Fibroblast of skin of left biceps (primary cell): ENCODE measurements around the gene BTAF1.
"Not testable (repeated sequence)": the region's sequence is repeated elsewhere in the genome, so short reads cannot be mapped to it uniquely, and the experiment has no call there.

Experiments
- DNase-seq, 2 experiments: peaks; one replicate each; pipeline ENCODE4 v3.0.0-alpha.2; 2013; ENCODE audit warnings: low read depth in 2 of 2

Gene BTAF1

GRCh38 chr10:91923371-91924211 is at the start of gene BTAF1:
Gene BTAF1 (plus strand): TSS chr10:91923770. CDS start chr10:91924077, 307 bp downstream.
- peak; percentile 78 to 79 for DNase-seq

GRCh38 chr10:91875156-91875555 is 48.4 kb upstream of the BTAF1 start:
- DNase-seq: no peak

- DNase-seq: no peak
Measured at GRCh38 chr10:91875779-91876178, 47.8 kb upstream of the BTAF1 start.

GRCh38 chr10:91879515-91880170 is 43.9 kb upstream of the BTAF1 start:
- no peak for DNase-seq

DNA sequence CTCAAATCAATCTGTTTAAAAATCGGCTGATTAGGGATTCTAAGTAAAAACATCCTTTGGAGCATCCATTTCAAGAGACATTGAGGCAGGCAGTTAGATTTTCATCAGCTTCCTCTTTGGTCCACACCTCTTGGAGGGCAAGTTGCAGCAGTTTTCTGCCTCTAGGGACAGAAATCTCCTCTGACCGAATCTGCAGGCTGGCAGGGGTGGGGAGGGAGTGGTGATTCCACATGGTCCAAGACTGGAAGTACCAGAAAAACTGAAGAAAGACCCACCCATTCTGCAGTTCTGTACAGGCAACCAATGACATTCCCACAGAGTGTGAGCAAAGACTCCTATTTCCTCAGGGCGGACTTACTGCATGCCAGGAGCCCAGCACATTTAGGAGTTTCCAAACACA is 43.3 kb upstream of the BTAF1 start:
- DNase-seq: no peak

GRCh38 chr10:91883549-91884444 is 39.8 kb upstream of the BTAF1 start:
- peak in 1 of 2 experiments; percentile 15 for DNase-seq

- DNase-seq: no peak
Measured at GRCh38 chr10:91884536-91884935, 39.0 kb upstream of the BTAF1 start.

DNA sequence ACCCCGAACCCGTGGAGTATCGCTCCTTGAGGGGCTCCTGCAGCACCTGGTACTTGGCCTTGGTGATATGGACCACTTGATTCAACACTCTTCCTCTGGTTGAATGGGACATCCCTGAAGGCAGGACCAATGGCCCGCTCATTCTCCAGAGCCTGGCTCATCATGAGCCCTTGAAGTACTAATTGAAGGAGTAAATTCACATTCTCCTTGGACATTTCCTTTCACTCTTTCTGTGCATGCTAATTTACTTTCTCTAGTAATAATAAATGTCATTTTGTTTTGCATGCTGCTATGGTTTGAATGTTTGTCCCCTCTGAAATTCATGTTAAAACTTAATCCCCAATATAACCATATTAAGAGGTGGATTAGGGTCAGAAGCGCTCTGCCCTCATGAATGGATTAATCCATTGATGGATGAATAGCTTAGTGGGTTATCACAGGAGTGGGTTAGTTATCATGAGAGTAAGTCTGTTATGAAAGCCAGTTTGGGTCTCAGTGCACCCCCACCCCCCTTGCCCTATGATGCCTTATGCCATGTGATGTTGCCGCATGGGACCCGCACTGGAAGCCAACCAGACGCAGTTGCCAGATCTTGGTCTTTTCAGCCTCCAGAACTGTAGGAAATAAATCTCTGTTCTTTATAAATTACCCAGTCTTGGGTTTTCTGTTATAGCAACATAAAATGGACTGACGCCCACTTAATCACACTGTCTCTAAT is 38.0 kb upstream of the BTAF1 start:
- no peak for DNase-seq

GRCh38 chr10:91886954-91887271 is 36.7 kb upstream of the BTAF1 start:
- DNase-seq: no peak

GRCh38 chr10:91887272-91888076 is 36.1 kb upstream of the BTAF1 start:
- DNase-seq: no peak

GRCh38 chr10:91891125-91892001 is 32.2 kb upstream of the BTAF1 start:
- no peak for DNase-seq

GRCh38 chr10:91893051-91893450 is 30.5 kb upstream of the BTAF1 start:
- DNase-seq: no peak

DNA sequence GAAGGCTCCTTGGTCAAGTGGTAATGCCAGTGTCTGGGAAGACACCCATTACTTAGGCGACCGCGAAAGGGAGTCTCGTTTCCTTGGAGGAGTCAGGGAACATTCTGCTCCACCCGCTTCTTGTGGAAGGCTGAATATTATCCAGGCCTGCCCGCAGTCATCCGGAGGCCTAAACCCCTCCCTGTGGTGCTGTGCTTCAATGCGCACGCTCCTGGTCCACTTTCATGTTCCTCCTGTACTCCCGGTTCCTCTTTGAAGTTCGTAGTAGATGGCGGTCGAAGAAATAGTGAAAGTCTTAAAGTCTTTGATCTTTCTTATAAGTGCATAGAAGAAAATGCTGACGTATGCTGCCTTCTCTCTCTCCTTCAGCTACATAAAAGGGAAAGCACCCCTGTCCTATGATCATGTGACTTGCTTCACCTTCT is 29.3 kb upstream of the BTAF1 start:
- not testable (repeated sequence) for DNase-seq

DNA sequence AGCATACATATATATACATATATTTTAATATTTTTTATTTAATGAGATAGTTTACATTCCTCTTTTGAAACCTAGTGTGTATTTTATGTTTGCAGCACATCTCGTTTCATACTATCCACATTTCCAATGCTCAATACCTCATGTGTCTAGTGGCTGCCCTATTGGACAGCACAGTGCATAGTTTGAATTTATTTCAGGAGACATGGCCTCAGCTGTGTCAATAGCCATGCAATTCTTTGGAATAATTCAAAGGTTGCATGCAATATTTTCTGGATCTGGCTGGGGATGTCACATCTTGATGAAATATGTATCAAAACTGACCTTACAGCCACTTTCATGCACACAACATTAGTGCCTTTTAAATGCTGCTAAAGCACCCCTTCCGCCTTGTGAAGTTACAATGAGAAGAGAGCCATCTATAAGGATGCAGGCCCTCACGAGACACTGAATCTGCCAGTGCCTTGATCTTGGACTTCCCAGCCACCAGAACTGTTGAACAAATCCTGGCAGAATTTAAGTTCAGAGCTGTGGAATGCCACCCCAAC is 27.3 kb upstream of the BTAF1 start:
- DNase-seq: no peak

GRCh38 chr10:91897421-91897820 is 26.1 kb upstream of the BTAF1 start:
- DNase-seq: no peak

DNA sequence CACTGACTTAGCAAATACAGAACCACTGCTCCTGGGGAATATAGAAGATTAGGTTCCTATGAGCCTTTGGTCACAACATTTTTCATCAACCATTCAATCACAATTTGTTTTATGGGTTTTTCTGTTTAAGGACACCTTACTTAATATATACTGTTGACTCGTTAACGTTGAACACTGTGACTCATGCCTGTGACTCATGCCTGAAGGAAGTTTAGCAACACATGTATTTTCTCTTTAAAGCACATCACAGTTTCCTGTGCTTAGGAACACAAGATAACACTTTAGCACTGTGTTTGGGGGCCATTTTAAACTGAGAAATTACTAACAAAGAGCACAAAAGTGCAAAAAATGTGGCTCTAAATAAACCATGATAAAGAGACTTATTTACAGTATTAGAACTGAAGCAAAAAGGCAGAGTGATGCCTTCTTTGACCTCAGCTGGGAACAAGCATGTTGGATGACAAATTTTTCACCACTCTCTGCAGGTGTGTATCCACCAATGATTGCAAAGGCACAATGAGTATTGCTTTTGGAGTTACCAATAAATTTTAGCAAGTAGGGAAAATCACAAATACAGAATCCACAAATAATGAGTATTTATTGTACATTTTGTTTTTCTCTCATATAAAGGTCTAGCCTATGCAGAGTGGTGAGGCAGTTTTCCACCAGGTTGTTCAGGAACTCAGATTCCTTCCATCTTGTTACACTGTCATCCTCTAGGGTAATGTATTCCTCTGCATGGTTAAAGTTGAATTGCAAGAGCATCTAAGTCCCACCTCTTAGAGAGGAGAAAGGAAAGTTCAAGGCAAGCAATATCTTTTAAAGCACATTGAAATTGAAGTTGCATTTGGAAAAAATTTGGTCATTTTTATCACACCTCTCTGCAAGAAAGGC is 21.5 kb upstream of the BTAF1 start:
- peak; percentile 67 for DNase-seq

DNA sequence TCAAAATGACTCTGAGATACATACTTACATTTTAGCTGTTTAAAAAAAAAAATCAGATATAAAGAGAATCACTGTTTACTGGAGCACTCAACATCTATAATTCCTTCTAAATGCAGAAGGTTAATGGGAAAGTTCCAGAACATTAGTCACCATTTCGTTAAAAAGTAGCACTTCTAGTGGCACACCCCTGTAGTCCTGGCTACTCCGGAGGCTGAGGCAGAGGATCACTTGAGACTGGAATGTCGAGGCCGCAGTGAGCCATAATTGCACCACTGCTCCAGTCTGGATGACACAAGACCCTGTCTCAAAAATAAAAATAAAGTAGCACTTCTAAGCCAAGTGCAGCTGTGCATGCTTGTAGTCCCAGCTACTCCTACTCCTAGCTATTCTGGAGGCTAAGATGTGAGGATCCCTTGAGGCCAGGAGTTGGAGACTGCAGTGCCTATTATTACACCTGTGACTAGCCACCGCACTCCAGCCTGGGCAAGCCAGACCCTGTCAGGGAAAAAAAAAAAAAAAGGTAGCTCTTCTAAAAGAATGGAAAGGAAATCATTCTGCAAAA is 16.5 kb upstream of the BTAF1 start:
- no peak for DNase-seq

GRCh38 chr10:91907914-91908336 is 15.6 kb upstream of the BTAF1 start:
- DNase-seq: no peak
